Progenitor cell of endocrine pancreas (in vitro differentiated cells): Measurements from ENCODE around the gene FAM83C. TPM values are rescaled to one million over a fixed set of nuclear protein-coding genes. Genes with fewer than 3 reads are reported as not detected.
A peak's percentile ranks its signal among the peaks of the same experiment; 100 is the strongest.

ENCODE experiments used
- DNase-seq: peaks from one replicate; pipeline ENCODE4 v3.0.0; 2021; ENCODE audit warnings: low spot score; ENCODE audit not compliant: unreplicated experiment
- H3K27ac Mint-ChIP-seq: 2 replicates; pipeline ENCODE4 v1.8.0; 2021; ENCODE audit warnings: mild to moderate bottlenecking, moderate library complexity, mixed read lengths
- H3K27me3 Mint-ChIP-seq: 2 replicates; pipeline ENCODE4 v1.8.0; 2021; ENCODE audit warnings: mixed read lengths
- H3K36me3 Mint-ChIP-seq: 2 replicates; pipeline ENCODE4 v1.8.0; 2022; ENCODE audit warnings: mixed read lengths; ENCODE audit not compliant: insufficient read depth
- H3K4me1 Mint-ChIP-seq: 2 replicates; pipeline ENCODE4 v1.8.0; 2021; ENCODE audit warnings: low read depth, mixed read lengths
- H3K4me3 Mint-ChIP-seq: 2 replicates; pipeline ENCODE4 v1.8.0; 2021; ENCODE audit warnings: low read depth, mild to moderate bottlenecking, moderate library complexity, mixed read lengths
- H3K9me3 Mint-ChIP-seq: 2 replicates; pipeline ENCODE4 v1.8.0; 2021; ENCODE audit warnings: low read depth, mixed read lengths
- total RNA-seq: library from RNA; stranded (reverse); gene quantifications from 2 replicates; pipeline ENCODE4 v1.2.1, GENCODE V29; 2021
- TF ChIP-seq, protein P1 (sequence below): fragments of 200-600 bp; sonication (generic); IDR thresholded peaks from one replicate; pipeline ENCODE4 v1.5.0; 2021; ENCODE audit warnings: antibody characterized with exemption, mild to moderate bottlenecking; ENCODE audit not compliant: unreplicated experiment

Gene FAM83C
- total RNA-seq, 1 donor from 2014 or later: not detected

DNA sequence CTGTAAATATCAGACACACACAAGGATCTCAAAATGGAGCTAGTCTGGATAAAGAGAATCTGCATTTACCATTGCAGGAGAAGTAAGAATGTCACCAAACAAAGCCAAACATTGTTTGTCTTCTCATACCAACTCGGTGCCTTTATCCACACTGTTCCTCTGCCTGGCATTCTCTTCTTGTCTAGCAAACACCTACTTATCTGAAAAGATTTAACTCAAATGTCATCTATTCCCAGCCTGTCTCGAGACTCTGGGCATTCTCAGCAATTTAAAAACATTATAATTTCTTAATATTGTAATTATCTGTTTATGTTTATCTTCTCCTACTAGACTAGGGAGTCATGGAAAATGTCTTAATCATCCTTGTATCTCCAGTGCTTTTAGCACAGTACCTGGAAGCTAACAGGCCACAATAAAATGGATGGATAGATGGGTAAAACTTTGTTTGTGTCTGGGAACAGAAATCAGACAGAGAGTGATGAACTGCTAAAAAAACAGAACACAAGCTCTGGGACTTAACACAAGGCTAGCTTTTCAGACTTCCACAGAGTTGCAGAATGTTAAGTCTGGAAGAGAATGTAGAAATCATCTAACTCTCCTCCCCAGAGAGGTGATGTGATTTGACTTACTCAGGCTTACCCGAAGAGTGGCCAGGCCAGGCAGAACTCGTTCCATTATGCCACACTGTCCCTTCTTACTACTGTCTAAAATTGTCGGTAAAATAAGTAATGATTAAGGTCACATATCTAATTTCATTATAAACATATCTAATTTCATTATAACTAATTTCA is 42.3 kb upstream of the FAM83C start:
- no peak for DNase-seq
- Mint-ChIP-seq H3K27ac (no peak overlapping the region), H3K4me1 (no peaks in the 10 kb centered on the region), H3K4me3 (no peak overlapping the region), H3K9me3 (no peaks in the 10 kb centered on the region), H3K36me3 (peaks cover 1% of the 10 kb centered on the region), H3K27me3 (no peaks in the 10 kb centered on the region)
- TF ChIP-seq, protein P1, sequence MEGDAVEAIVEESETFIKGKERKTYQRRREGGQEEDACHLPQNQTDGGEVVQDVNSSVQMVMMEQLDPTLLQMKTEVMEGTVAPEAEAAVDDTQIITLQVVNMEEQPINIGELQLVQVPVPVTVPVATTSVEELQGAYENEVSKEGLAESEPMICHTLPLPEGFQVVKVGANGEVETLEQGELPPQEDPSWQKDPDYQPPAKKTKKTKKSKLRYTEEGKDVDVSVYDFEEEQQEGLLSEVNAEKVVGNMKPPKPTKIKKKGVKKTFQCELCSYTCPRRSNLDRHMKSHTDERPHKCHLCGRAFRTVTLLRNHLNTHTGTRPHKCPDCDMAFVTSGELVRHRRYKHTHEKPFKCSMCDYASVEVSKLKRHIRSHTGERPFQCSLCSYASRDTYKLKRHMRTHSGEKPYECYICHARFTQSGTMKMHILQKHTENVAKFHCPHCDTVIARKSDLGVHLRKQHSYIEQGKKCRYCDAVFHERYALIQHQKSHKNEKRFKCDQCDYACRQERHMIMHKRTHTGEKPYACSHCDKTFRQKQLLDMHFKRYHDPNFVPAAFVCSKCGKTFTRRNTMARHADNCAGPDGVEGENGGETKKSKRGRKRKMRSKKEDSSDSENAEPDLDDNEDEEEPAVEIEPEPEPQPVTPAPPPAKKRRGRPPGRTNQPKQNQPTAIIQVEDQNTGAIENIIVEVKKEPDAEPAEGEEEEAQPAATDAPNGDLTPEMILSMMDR: no peak

GRCh38 chr20:35333606-35334005 is 41.4 kb upstream of the FAM83C start:
- DNase-seq: no peak
- peaks cover 1% of the 10 kb centered on the region for H3K36me3 Mint-ChIP-seq
- no peak overlapping the region for H3K4me3 Mint-ChIP-seq
- no peaks in the 10 kb centered on the region for H3K4me1 Mint-ChIP-seq
- H3K27ac Mint-ChIP-seq: peak overlapping the region; percentile 54
- no peaks in the 10 kb centered on the region for H3K9me3 Mint-ChIP-seq
- H3K27me3 Mint-ChIP-seq: no peaks in the 10 kb centered on the region
- TF ChIP-seq, protein P1: no peak

DNA sequence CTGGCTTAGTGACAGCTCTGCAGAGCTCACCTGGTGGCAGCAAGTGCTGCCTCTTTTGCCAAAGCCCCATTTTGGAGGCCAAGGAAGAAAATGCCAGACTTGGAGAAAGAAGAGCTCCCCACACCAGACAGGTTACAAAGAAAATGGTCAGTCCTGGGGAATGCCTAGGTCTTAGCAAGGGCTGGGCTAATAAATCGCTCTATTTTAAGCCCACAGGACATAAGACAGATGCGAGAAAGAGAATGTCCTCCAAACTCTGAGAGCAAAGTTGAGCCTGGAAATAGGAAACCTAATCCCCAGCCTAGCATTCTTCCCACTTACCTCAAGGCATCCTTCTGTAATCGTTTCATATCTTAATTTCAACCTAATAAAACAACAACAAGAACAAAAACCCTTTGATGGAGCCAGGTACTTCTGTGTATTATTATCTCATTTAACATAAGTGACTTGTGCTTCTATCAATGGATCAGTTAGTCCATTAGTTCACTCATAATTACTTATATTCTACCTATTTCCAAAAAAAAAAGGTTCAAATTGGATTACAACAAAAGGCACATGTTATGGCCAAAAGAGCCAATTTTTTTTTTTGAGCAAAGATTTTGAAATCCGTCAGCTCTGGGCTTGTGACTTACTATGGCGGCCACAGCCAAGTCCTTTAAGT is 40.4 kb upstream of the FAM83C start:
- TF ChIP-seq, protein P1: no peak
- H3K27me3 Mint-ChIP-seq: no peaks in the 10 kb centered on the region
- H3K27ac Mint-ChIP-seq: peak overlapping the region; percentile 35
- H3K4me3 Mint-ChIP-seq: no peak overlapping the region
- H3K4me1 Mint-ChIP-seq: no peaks in the 10 kb centered on the region
- H3K9me3 Mint-ChIP-seq: no peaks in the 10 kb centered on the region
- H3K36me3 Mint-ChIP-seq: peaks cover 1% of the 10 kb centered on the region
- DNase-seq: no peak

DNA sequence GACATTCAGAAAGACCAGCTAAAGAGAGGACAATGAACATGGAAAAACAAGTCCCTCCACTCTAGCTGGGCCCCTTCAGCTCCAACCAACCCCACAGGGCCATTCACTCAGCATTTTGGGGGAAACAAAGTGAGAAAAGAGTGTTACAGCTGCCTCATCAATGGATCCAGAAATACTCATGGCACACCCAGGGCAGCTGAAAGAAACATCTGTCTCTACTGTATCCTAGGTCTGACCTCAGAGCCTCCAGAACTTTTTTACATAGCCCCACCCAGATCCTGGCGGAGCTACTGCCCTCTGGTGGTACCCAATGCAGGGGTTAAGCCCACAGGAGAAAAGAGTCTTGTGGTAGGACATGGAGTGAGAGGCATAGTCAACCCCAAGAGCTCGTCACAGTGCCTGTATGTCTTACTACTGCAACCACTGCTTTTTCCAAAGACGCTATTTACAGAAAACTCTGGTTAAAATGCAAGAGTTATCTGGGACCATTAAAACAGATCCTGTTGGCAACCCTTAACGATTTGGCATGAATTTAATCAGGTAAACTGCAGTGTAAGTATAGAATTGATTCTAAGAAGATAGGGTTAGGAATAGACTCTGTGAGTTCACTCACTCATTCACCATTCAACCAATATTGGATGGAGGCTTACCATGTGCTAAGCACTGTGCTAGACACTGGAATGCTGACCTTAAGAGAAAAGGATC is 37.4 kb upstream of the FAM83C start:
- DNase-seq: no peak
- peaks cover 5% of the 10 kb centered on the region for H3K36me3 Mint-ChIP-seq
- H3K4me3 Mint-ChIP-seq: no peak overlapping the region
- H3K4me1 Mint-ChIP-seq: peaks cover 10% of the 10 kb centered on the region
- peak overlapping the region; percentile 33 for H3K27ac Mint-ChIP-seq
- H3K27me3 Mint-ChIP-seq: no peaks in the 10 kb centered on the region
- H3K9me3 Mint-ChIP-seq: no peaks in the 10 kb centered on the region
- TF ChIP-seq, protein P1: peak; percentile 55

DNA sequence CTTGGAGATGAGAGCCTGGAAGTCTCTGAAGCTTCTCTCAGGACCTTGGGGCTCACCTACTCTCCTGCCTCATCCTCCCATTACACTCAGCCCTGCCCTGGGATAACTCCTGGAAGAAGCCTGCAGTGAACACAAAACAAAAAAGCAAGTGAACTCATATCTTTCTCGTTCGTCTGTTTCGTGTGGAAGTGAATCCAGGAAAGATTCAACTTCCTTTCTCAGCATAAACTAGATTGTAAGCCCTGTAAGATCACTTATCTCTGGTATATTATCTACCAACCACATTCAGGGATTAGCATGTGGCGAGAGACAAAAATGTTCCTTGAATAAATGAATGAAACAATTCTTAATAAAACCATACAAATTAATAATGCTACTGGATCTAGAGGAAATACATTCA is 36.5 kb upstream of the FAM83C start:
- Mint-ChIP-seq H3K27ac (no peak overlapping the region), H3K4me1 (peaks cover 10% of the 10 kb centered on the region), H3K4me3 (no peak overlapping the region), H3K36me3 (peaks cover 5% of the 10 kb centered on the region), H3K27me3 (no peaks in the 10 kb centered on the region), H3K9me3 (no peaks in the 10 kb centered on the region)
- DNase-seq: no peak
- TF ChIP-seq, protein P1: no peak
